ENCODE results near the gene SYT14.
"Not testable (repeated sequence)": the region's sequence is repeated elsewhere in the genome, so short reads cannot be mapped to it uniquely, and the experiment has no call there.

The SYT14 gene

DNA sequence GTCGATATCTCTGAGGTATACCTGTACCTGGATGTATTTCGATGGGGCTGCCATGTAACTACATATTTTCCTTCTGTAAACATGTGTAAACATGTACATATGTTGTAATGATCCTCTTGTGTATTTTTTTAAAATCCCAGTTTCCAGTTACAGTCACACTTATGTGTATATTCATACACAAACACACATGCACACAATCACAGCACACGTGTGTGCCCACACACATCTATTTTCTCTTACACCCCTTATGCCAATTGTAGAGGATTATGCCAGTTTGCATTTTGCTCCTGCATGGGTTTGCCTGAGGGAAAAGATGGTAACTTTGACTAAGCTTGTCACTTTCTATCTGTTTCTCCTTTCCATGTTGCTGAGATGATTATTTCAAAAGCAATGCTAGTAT is 10.1 kb downstream of the SYT14 start:
- no peak for DNase-seq

DNA sequence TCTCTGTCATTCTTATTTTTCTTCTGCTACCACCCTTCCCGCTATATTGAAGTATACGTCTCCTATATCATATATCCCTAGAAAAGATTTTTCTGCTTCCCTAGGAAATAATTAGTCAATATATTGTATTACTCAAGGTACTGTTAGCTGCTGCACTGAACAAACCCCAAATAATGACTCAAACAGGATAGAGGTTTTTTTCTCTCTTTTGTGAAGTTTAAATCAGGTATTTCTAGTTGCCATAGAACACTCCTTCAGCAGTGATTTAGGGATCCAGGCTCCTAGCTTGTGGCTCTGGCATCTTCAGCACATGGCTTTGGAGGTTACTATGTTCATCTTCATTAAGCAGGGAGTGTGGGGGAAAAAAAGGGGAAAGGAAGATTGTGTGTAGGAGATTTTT is 18.1 kb downstream of the SYT14 start:
- DNase-seq, result no peak

DNA sequence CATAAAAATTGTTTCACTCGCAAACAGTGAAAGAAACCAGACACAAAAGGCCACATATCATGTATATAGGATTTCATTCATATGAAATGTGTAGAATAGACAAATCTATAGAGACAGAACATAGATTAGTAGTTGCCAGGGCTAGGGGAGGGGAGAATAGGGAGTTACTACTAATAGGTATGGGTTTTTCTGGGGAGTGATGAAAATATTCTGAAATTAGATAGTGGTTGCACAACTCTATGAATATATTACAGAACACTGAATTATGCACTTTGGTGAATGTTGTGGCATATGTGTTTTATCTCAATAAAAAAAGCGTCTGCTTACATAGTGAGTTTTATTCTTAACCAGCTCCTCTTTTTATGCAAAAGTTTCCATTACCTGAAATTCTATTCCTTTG is 21.6 kb downstream of the SYT14 start:
- DNase-seq, result no peak

DNA sequence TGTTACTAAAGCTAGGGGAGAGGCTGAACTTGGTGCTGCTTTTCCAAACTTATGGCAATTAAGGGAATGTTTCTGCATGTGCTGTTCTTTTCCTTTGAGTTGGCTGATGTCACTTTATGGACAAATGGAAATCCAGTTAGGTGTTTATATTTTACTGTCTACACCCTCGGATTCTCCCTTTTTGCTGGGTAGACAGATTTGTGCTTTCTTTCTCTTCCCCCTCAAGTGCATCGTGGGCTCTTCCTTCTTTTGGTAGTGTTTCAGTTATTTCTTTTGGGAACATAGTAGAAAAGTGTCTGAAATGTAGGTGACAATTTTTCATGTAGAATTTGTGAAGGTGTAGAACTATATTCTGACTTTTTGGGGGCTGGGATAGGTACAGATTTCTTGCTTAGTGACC is 22.9 kb downstream of the SYT14 start:
- no peak for DNase-seq

DNA sequence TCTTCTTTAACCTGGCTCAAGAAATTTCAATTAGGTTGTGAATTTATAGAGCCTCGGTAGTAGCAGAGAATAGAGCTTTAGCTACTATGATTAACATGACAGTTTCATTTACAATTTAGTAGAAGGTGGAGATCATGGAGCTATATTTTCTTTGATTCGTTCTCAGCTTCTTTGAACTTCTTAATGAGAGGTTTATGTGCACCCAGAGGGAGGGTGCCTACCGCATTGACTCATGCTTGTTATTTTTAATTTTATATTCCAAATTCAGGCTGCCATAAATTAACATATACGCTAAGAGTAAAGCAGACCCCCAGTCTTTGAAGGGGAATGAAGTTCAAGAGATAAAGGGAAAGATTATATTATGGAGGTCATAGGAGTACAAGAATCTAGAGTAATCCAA is 24.4 kb downstream of the SYT14 start:
- DNase-seq, result no peak

DNA sequence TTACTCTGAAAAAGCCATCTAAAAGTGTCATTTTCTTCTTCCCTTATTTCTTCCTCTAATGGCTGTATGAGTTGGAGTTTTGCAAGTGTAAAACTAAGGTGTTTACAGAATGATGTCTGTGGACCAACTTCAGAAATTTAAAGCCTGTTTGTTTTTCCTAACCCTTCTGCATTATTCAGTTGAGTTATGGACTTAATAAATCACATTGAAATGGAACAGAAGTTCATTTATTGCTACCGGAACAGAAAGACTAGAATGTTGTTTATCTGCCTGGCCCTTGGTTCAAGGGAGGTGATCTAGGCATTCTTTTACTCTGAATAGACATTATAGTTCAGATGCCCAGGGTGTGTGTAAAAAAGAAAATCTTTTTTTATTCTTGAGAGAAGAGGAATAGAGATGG is 24.8 kb downstream of the SYT14 start:
- no peak for DNase-seq

DNA sequence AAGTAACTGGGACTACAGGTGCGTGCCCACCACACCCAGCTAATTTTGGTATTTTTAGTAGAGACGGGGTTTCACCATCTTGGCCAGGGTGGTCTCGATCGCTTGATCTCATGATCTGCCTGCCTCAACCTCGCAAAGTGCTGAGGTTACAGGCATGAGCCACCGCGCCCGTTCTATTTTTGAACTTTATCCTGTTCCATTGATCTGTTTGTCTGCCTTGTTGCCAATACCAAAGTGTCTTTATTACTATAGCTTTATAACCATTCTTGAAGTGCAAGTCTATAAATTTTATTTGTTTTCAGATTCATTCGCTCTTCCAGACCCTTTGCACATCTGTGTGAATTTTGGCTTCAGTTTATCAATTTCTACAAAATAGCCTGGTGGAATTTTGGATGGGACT is 28.0 kb downstream of the SYT14 start:
- no peak for DNase-seq

DNA sequence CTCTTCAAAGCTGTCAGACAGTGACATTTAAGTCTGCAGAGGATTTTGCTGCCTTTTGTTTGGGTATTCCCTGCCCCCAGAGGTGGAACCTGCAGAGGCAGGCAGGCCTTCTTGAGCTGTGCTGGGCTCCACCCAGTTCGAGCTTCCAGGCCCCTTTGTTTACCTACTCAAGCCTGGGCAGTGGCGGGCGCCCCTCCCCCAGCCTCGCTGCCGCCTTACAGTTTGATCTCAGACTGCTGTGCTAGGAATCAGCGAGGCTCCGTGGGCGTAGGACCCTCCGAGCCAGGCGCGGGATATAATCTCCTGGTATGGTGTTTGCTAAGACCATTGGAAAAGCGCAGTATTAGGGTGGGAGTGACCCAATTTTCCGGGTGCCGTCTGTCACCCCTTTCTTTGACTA is 40.7 kb downstream of the SYT14 start:
- not testable (repeated sequence) for DNase-seq

DNA sequence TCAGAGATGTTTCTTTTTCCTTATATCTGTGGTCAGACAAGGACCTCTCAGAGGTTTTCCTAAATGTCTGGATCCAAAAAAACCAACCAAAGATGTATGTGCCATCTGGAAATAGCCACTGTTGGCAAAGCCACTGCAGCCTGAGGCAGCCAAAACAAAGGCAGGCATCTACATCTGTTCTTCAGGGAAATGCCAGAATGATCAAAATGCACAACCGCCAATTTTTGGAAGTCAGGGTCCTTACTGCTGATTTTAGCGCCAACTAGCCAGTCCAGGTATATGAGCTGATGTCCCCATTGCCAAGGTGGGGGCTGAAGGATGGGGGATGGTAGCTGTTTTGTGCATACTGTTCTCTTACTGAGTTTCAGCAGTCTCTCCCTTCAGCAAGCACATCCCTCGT is 45.9 kb downstream of the SYT14 start:
- no peak for DNase-seq

DNA sequence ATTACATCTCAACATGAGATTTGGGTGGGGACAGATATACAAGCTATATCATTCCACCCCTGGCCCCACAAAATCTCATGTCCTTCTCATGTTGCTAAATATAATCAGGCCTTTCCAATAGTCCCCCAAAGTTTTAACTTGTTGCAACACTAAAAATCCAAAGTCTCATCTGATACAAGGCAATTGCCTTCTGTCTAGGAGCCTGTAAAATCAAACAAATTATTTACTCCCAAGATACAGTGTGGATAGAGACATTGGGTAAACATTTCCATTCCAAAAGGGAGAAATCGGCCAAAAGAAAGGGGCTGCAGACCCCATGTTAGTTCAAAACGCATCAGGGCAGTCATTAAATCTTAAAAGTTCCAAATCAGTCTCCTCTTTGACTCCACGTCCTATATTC is 47.0 kb downstream of the SYT14 start:
- DNase-seq, result no peak

DNA sequence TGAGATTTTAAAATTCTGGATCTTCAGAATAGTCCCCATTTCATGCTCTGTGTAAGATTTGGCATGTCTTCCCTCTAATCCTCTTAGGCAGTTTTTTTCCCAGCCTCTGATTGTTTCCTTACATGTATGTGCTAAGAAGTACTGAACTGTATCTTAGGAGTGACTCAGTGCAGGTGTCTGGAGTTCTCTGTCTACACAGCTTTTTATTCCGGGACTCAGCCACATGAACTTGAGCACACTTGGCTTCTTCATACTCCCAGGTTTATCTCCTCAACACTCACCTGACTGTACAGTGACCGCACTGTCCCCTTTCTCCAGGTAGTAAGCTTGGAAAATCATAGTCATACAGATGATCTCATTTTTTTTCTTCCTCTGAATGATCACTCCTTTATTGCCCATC is 50.7 kb downstream of the SYT14 start:
- no peak for DNase-seq

DNA sequence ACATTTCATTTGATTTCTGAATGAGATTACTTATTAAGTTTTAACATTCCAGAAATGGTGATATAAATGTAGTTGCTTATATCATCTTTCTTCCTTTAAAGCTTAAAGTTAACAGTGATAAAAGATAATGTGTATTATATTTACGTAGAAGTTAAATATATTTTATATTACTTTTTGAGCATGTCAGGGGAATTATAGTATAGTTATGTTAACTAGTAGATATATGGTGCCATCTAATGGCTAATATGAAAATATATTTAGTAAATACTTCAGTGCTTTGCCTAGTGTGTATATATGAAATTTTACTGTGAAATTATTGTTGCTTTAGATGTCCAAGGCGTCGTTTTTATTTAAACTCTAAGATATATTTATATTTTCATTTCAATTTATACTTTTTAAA is 51.5 kb downstream of the SYT14 start:
- DNase-seq, result no peak

DNA sequence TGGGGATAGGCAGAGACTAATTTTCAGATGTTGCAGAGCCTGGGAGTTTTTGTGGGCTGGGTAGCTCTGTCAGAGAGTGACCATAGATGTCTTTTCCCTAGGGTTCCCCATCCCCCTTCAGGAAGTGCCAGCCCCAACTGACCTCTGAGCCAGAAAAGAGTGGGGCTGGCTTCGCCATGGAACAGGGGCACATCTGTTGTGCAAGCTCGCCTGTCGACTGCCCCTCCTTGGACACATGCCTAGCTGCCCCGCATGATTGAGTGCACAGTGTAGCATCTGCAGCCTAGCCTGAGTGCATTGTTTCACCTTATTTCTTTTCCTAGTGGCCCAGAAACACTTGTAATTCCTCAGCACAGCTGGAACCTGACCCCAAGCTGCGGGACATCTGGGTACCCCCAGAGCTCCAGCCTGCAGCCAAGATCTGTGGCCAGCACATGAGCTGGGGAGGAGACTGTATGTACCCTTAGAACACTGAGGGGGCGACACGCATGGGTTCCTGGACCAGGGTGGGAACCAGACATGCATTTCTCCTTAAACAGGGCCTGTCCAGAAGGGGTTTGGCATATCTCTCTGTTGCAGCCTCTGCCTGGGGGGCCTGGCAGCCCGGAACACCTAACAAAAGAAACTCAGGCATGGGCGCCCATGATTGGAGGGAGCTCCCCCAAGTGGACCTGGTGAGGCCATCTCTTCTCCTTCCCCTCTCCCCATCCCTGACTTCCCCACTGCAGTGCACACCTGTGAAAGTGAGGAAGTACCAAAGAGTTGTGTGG is 55.2 kb downstream of the SYT14 start:
- DNase-seq, result no peak

DNA sequence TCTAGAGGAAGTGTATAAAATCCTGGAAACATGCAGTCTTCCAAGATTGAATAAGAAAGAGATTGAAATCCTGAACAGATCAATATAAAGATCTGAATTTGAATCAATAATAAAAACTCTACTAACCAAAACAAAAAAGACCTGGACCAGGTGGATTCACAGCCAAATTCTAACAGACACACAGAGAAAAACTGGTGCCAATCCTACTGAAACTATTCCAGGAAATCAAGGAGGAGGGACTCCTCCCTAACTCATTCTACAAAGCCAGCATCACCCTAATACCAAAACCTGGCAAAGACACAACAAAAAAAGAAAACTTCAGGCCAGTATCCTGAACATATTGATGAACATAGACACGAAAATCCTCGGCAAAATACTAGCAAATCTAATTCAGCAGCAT is 58.3 kb downstream of the SYT14 start:
- no peak for DNase-seq

DNA sequence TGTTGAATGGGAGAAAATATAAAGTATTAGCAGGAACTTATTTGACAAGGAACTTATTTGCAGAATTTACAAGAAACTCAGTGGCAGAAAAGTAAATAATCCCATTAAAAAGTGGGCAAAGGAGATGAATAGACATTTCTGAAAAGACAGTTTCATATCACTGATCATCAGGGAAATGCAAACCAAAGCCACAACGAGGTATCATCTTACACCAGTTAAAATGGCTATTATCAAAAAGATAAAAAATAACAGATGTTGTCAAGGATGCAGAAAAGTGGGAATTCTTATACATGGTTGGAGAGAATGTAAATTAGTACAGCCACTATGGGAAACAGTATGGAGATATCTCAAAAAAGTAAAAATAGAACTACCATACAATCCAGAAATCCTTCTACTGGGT is 61.0 kb downstream of the SYT14 start:
- no peak for DNase-seq

DNA sequence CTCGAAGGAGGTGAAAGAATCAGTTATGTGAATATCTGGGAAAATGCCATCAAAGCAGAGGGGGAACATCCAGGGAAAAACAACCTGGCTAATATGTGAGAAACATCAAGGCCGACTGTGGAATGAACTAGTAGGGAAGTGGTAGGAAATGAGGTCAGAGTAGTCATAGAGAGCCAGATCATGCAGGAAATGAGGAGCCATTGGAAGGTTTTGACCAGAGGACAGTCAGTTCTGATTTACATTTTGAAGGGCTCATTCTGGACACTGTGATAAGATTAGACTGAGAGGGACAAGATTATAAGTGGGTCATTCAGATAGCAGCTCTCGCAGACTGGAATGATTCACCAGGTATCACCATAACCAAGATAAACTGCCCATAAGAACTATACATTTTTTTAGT is 63.7 kb downstream of the SYT14 start:
- no peak for DNase-seq

DNA sequence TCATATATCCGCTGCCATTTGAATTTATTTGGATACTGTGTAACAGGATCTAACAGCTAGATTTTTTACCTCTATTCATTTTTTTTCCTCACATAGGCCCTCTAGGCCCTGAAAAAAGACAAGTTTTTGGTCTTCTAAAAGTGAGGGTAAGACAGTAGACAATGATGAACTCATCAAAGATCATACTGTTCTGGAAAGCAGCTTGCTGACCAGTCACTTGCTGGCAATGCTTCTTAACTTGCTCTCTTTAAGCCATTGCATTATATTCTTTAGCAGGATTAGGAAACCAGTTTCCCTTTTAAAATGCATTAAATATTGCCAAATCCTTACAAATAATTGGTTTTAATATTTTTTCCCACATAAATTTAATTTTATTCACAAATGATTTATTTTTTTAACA is 65.5 kb downstream of the SYT14 start:
- no peak for DNase-seq

DNA sequence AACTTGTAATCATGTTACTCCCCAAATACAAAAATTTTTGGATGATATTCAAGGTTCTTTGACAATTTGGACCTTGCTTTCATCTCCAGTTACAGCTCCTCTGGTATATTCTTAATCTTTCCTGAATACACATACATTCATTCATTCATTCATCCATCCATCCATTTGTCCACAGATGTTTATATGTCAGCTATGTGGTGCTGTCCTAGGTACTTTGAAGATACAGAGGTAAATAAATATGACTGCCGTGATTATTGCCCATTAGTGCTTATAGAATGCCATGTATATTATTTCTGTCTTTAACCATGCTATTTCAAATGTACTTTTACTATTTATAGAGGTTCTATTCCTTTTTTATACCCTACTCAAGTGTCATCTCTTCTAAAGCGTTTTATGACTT is 72.1 kb downstream of the SYT14 start:
- no peak for DNase-seq

DNA sequence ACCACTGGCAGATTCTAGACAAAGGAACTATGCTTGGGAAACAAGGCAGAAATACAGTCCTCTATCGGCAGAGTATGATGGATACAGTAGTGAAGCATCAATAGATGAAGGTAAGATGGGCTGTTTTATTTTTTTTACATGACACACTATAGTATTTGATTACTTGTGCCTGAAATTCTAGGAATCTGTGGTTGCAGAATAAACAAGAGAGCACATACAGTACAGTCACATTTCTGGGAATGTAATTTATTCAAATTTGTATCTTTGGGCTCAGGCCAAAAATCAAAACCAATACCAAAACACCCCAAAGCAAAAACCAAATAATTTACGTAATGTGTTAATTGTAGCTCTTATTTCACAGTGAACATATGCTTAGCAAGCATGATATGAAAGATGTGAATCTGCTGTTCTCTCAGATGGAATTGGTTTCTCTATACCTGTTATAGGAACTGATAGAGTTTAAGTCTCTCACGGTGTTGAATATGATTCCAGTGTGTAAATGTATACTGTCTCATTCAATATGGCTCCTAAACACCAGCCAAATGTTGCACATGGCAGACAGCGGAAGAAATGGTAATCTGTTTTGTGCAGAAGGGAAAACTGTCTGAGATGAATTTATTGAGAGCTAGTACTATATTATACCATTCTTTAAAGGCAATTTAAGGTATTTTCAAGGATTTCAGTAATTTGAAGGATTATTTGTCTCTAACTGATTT is 83.3 kb downstream of the SYT14 start:
- no peak for DNase-seq

DNA sequence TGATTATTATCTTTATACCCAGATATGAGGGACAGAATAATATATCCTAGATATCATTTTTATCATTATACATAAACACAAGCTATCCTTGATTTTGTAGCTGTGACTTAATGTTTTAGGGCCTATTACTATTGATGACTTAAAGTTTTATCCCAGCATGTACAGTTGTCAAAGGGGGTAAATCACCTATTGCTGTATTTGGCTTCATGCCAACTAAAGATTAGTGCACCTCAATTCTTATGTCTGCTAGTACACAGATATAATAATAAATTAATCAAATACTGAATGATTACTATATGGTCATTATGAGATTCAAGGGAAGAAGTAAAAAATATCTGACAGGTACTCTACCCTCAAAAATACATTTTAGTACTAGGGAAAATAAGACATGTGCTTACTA is 84.0 kb downstream of the SYT14 start:
- no peak for DNase-seq

DNA sequence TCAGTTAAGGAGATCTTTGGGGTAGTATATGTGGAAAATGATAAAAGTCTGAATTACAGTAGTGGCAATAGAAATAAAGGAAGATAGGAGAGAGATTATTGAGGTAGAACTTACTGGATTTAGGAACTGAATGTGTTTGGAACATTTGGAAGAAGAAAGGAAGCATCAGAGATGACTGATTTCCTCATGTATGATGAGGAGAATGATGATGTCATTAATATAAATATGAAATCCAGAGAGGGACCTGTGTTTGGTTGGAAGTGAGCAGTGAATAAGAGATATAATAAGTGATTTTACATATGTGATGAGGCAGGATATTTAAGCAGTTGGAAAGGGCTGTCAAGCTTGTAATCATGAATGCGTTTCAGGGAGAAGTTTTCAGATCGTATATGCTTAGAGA is 86.3 kb downstream of the SYT14 start:
- no peak for DNase-seq

DNA sequence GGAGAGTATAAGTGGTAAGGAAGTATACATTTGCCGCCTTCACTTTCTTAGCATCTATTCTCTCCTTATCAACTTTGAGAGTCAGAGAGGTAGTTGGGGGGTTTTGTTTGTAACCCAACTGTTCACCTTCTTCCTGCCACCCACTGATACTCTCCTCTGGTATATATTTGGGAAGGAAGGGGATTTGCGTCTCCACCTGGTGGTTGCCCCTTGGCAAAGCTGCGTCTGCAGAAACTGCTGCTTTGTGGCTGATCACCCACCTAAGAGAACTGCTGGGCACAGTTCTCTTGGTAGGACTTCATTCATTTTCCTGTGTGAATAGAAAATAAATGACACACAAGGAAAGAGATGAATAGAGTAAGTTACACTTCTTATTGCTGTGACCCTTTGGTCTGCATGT is 87.0 kb downstream of the SYT14 start:
- DNase-seq, result no peak

DNA sequence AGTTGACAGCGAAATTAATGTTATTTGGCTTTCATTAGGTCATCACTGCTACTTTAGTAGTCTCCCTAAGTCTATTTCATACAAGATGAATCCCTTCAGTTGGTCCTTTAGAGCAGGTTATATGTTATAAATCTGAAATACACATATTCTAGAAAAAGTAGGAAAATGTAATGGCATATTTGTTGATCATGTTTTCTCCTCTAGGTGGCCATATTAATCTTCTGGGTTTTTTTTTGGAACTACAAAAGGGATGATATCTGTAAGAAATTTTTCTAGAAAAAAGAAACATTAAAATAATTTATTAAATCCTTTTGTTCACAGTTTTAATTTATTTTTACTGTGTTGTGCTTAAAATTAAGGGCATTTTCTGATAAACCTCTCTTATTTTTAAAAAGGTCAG is 87.9 kb downstream of the SYT14 start:
- no peak for DNase-seq

DNA sequence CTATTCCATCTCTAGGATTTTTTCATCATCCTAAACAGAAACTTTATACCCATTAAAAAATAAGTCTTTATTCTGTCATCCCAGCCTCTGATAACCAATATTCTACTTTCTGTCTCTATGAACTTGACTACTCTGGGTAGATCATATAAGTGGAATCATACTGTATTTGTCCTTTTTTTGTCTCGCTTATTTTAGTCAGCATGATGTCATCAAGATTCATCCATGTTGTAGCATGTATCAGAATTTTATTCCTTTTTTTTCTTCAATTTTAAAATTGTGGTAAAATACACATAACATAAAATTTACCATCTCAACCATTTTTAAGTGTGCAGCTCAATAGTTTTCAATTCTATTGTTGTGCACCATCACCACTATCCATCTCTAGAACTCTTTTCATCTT is 90.0 kb downstream of the SYT14 start:
- DNase-seq, result no peak

DNA sequence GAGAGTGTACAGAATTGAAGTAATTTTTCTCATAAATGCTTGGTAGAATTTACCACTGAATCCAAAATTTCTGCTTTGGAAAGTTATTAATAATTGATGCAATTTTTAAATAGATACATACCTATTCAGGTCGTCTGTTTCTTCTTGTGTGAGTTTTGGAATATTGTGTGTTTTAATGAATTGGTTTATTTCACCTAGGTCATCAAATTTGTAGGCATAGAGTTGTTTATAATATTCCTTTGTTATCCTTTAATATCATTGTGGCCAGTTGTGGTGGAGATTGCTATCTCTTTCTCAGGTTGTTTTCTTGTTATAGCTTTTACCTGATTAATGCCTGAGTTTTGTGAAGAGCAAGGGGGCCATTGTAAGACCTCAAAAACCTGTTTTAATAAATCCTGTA is 93.5 kb downstream of the SYT14 start:
- DNase-seq, result no peak

Measured in activated naive CD4-positive, alpha-beta T cell treated with Interleukin-2 at 50 U/mL for 16 hours (primary cell).